Stimulated activated CD4-positive, alpha-beta T cell treated with anti-CD3 and anti-CD28 coated beads, Interleukin-4, amount 100 ng/mL, for 4 hours (primary cell): ENCODE results near the gene PCDHA6.
"Not testable (repeated sequence)": the region's sequence is repeated elsewhere in the genome, so short reads cannot be mapped to it uniquely, and the experiment has no call there.

ENCODE experiments used
- DNase-seq, 2 experiments: peaks; one replicate each; pipeline ENCODE4 v3.0.0-alpha.2; 2020

Gene PCDHA6

DNA sequence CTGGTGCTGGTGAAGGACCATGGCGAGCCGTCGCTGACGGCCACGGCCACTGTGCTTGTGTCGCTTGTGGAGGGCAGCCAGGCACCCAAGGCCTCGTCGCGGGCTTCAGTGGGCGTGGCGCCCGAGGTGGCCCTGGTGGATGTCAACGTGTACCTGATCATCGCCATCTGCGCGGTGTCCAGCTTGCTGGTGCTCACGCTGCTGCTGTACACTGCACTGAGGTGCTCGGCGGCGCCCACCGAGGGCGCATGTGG, 30.2 kb downstream of the PCDHA6 start:
- no peak for DNase-seq

DNA sequence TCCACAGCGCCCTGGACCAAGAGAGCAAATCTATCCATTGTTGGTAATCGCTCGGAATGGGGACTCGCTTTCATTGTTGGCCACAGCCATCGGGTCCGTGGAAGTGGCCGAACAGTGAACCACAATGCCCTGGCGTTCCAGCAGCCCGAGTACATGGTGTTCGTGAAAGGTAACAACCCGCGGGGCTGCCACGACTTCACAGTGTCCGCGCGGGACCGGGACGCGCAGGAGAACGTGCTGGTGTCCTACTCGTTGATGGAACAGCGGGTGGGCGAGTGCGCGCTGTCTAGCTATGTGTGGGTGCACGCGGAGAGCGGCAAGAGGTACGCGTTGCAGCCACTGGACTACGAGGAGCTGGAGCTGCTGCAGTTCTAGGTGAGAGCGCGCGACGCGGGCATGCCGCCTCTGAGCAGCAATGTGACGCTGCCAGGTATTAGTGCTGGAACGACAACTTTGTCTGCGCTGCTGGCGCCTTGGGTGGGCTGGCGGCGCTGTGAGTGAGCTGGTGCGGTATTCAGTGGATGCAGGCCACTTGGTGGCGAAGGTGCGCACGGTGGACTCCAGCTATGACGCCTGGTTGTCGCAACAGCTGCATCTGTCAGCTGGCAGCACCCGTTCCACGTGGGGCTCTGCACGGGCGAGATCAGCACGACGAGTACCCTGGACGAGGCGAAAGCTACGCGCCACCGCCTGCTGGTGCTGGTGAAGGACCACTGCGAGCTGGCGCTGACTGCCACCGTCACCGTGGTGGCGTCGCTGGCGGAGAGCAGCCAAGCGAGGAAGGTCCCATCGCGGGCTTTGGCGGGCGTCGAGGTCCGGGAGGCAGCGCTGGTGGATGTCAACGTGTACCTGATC, 34.9 kb downstream of the PCDHA6 start:
- no peak for DNase-seq

- no peak for DNase-seq
Measured at GRCh38 chr5:140868721-140869554, 41.2 kb downstream of the PCDHA6 start, which contains the start of gene PCDHA11. Gene PCDHA11, plus strand, starts transcription at chr5:140868957. Its CDS starts 147 bp downstream, at chr5:140869104.

GRCh38 chr5:140869555-140869886, 41.8 kb downstream of the PCDHA6 start:
- no peak for DNase-seq

DNA sequence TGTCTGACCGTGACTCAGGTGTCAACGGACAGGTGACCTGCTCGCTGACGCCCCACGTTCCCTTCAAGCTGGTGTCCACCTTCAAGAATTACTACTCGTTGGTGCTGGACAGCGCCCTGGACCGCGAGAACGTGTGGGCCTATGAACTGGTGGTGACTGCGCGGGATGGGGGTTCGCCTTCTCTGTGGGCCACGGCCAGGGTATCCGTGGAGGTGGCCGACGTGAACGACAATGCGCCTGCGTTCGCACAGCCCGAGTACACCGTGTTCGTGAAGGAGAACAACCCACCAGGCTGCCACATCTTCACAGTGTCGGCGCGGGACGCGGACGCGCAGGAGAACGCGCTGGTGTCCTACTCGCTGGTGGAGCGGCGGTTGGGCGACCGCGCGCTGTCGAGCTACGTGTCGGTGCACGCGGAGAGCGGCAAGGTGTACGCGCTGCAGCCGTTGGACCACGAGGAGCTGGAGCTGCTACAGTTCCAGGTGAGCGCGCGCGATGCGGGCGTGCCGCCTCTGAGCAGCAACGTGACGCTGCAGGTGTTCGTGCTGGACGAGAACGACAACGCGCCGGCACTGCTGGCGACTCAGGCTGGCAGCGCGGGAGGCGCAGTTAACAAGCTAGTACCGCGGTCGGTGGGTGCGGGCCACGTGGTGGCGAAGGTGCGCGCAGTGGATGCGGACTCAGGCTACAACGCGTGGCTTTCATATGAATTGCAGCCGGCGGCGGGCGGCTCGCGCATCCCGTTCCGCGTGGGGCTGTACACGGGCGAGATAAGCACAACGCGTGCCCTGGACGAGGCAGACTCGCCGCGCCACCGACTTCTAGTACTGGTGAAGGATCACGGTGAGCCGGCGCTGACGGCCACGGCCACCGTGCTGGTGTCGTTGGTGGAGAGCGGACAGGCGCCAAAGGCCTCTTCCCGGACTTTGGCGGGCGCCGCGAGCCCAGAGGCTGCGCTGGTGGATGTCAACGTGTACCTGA, 42.8 kb downstream of the PCDHA6 start:
- no peak for DNase-seq

DNA sequence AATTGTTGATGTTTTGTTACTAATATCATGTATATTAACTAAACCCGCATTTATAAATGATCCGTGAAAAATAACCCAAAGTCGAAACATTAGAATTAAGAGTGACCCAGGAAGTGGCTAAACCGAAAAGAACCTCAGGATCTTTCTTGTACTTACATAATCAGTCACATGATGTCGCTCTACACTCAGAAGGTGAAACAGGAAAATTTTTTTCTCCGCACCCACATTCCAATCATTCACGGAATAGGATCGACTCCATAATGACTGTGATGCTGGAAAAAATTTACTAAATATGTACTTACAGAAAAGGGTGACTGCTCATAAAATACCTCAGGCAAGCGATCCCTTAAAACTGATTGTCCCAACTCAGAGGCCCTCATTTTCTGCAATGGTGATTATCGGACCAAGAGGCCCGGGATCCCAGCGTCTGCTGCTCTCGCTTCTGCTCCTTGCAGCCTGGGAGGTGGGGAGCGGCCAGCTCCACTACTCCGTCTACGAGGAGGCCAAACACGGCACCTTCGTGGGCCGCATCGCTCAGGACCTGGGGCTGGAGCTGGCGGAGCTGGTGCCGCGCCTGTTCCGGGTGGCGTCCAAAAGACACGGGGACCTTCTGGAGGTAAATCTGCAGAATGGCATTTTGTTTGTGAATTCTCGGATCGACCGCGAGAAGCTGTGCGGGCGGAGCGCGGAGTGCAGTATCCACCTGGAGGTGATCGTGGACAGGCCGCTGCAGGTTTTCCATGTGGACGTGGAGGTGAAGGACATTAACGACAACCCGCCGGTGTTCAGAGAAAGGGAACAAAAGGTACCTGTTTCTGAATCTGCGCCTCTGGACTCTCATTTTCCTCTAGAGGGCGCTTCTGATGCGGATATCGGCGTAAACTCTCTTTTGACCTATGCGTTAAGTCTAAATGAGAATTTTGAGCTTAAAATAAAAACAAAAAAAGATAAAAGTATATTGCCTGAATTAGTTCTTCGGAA, 47.6 kb downstream of the PCDHA6 start, which contains the start of gene PCDHA12:
PCDHA12 (plus strand) TSS at position 224 of the 981 bp plus-strand sequence; CDS start at position 389, 165 bp downstream.
- DNase-seq: no peak

DNA sequence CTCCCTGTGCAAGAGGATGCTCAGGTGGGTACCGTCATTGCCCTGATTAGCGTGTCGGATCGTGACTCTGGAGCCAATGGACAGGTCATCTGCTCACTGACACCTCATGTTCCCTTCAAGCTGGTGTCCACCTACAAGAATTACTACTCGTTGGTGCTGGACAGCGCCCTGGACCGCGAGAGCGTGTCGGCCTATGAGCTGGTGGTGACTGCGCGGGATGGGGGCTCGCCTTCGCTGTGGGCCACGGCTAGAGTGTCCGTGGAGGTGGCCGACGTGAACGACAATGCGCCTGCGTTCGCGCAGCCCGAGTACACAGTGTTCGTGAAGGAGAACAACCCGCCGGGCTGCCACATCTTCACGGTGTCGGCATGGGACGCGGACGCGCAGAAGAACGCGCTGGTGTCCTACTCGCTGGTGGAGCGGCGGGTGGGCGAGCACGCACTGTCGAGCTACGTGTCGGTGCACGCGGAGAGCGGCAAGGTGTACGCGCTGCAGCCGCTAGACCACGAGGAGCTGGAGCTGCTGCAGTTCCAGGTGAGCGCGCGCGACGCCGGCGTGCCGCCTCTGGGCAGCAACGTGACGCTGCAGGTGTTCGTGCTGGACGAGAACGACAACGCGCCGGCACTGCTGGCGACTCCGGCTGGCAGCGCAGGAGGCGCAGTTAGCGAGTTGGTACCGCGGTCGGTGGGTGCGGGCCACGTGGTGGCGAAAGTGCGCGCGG, 48.9 kb downstream of the PCDHA6 start:
- not testable (repeated sequence) for DNase-seq

DNA sequence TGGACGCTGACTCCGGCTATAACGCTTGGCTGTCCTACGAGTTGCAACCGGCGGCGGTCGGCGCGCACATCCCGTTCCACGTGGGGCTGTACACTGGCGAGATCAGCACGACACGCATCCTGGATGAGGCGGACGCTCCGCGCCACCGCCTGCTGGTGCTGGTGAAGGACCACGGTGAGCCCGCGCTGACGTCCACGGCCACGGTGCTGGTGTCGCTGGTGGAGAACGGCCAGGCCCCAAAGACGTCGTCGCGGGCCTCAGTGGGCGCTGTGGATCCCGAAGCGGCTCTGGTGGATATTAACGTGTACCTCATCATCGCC, 49.5 kb downstream of the PCDHA6 start:
- no peak for DNase-seq
